A673 (cell line): Measurements from ENCODE around the gene HSDL2.

Experiments
- EZH2 ChIP-seq: fragments of 200-600 bp; sonication (generic); IDR thresholded peaks from 2 replicates; pipeline ENCODE4 v1.6.1; 2017; ENCODE audit warnings: borderline replicate concordance, low read depth, mild to moderate bottlenecking, mixed read lengths, antibody characterized with exemption, low read length; ENCODE audit not compliant: poor library complexity, severe bottlenecking
- TF ChIP-seq, protein P1 (sequence below): fragments of 300-800, 200-600 bp; sonication (generic); conservative IDR thresholded peaks from 2 replicates; pipeline ENCODE4 v1.5.1; 2017; ENCODE audit warnings: low read depth, mild to moderate bottlenecking, antibody characterized with exemption, low read length, moderate library complexity, mixed read lengths

DNA sequence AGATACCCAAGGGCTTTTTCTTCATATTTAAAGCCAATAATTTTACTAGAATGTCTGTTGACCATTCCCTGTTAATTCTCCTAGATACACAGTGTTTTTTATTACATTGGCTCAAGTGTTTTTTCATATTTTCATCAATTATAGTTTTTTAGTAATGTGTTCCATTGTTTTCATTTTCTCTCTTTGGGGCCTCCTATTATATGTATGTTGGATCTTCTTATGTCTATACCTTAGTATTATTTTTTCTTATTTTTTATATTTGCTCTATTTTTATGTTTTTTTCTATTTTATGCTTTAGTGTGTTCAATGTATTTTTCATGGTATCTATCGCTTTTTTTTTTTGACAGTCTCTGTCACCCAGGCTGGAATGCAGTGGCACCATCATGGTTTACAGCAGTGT lies 114.2 kb downstream of the HSDL2 start:
- TF ChIP-seq, protein P1, sequence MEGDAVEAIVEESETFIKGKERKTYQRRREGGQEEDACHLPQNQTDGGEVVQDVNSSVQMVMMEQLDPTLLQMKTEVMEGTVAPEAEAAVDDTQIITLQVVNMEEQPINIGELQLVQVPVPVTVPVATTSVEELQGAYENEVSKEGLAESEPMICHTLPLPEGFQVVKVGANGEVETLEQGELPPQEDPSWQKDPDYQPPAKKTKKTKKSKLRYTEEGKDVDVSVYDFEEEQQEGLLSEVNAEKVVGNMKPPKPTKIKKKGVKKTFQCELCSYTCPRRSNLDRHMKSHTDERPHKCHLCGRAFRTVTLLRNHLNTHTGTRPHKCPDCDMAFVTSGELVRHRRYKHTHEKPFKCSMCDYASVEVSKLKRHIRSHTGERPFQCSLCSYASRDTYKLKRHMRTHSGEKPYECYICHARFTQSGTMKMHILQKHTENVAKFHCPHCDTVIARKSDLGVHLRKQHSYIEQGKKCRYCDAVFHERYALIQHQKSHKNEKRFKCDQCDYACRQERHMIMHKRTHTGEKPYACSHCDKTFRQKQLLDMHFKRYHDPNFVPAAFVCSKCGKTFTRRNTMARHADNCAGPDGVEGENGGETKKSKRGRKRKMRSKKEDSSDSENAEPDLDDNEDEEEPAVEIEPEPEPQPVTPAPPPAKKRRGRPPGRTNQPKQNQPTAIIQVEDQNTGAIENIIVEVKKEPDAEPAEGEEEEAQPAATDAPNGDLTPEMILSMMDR = no peak
- TF ChIP-seq EZH2 = no peak
